VCaP (cell line): Measurements from ENCODE around the gene CACNB4.

ENCODE experiments used
- H3K27ac ChIP-seq: fragments of 450-650 bp; 2 replicates; pipeline ENCODE4 v1.5.1; 2017
- CTCF ChIP-seq: fragments of 450-650 bp; conservative IDR thresholded peaks from 2 replicates; pipeline ENCODE4 v1.5.1; 2017; ENCODE audit warnings: mild to moderate bottlenecking, moderate library complexity

CACNB4 gene

GRCh38 chr2:151991010-151991409 is 107.8 kb downstream of the CACNB4 start:
- no peak overlapping the region for H3K27ac ChIP-seq
- TF ChIP-seq CTCF: no peak

GRCh38 chr2:151989378-151989777 is 109.5 kb downstream of the CACNB4 start:
- TF ChIP-seq CTCF: no peak
- H3K27ac ChIP-seq: no peak overlapping the region

GRCh38 chr2:151987484-151987883 is 111.4 kb downstream of the CACNB4 start:
- no peak overlapping the region for H3K27ac ChIP-seq
- no peak for TF ChIP-seq CTCF

- no peak for TF ChIP-seq CTCF
- H3K27ac ChIP-seq: no peak overlapping the region
Measured at GRCh38 chr2:151984424-151985083, 114.3 kb downstream of the CACNB4 start.

- no peak for TF ChIP-seq CTCF
- no peak overlapping the region for H3K27ac ChIP-seq
Measured at GRCh38 chr2:151983221-151983620, 115.6 kb downstream of the CACNB4 start.

GRCh38 chr2:151981886-151982285 is 117.0 kb downstream of the CACNB4 start:
- no peak for TF ChIP-seq CTCF
- no peak overlapping the region for H3K27ac ChIP-seq

- no peak overlapping the region for H3K27ac ChIP-seq
- TF ChIP-seq CTCF: no peak
Measured at GRCh38 chr2:151979694-151980093, 119.2 kb downstream of the CACNB4 start.
